ENCODE measurements around the gene PRKG1. TPM values are rescaled to one million over a fixed set of nuclear protein-coding genes. Genes with fewer than 3 reads are reported as not detected.

PRKG1 gene
- total and polyA plus RNA-seq, 7 donors, result 4.5 to 49.0 (median 31.7) TPM

DNA sequence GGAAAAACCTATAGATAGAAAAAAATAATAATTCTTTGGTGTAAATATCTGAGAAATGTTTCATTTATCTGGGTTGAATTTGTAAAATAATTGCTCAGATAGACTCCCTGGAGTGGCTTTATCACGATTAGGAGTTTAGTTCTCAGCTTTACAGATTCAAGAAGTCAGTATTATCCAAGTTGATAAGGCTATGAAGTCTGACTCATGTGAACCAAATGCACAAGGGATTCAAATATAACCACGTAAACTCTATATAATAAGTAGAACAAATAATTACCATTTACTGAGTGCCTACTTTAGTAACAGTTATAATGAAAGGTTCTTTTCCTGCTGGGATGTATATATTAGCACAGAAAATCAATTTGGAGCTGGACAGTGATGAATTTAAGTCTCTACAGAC, 290.4 kb downstream of the PRKG1 start:
- intact Hi-C loops (cut with DNase I), result loop anchor here in 1 of 2 donors (5.0 kb wide), 1 partner anchor 42 kb away; no protein-coding TSS in a partner anchor
- H3K4me3 ChIP-seq, result no peak overlapping the region
- WGBS, 3 donors, result 81 to 88% (median 82%) methylated on average over 2 of the region's 2 CpGs
- ATAC-seq (no peak), DNase-seq (no peak)
- H3K9me3 ChIP-seq, result no peaks in the 10 kb centered on the region
- TF ChIP-seq, protein P1, sequence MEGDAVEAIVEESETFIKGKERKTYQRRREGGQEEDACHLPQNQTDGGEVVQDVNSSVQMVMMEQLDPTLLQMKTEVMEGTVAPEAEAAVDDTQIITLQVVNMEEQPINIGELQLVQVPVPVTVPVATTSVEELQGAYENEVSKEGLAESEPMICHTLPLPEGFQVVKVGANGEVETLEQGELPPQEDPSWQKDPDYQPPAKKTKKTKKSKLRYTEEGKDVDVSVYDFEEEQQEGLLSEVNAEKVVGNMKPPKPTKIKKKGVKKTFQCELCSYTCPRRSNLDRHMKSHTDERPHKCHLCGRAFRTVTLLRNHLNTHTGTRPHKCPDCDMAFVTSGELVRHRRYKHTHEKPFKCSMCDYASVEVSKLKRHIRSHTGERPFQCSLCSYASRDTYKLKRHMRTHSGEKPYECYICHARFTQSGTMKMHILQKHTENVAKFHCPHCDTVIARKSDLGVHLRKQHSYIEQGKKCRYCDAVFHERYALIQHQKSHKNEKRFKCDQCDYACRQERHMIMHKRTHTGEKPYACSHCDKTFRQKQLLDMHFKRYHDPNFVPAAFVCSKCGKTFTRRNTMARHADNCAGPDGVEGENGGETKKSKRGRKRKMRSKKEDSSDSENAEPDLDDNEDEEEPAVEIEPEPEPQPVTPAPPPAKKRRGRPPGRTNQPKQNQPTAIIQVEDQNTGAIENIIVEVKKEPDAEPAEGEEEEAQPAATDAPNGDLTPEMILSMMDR (IDR thresholded peaks at IDR 0.05), result no peak
- no peaks in the 10 kb centered on the region for H3K27me3 ChIP-seq (ENCODE audit: insufficient read depth in 3 of 3, low read length in 2 of 3)
- peaks cover 18% of the 10 kb centered on the region for H3K4me1 ChIP-seq
- no peak overlapping the region for H3K27ac ChIP-seq
- H3K36me3 ChIP-seq (ENCODE audit: insufficient read depth in 1 of 2, low read depth in 1 of 2), result no peaks in the 10 kb centered on the region

DNA sequence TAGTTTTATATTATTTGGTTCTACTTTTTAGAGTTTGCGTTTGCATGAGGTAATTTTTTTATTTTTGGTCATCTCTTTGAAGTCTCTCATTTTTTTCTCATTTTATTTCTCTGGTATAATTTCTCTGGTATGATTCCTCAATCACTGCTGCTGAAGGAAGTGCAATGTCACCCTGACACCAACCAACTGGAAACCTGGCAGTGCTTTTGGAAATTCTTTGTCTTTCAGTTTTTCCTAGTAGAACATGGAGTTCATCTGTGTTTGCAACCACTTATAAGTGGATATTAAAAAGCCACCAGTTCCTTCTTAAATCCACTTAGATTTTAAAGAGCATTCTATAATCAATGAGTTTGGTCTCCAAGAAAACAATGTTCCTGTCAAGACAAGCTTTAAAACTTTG, 291.8 kb downstream of the PRKG1 start:
- Histone ChIP-seq H3K4me1 (peaks cover 22% of the 10 kb centered on the region), H3K4me3 (no peak overlapping the region), H3K9me3 (no peaks in the 10 kb centered on the region), H3K27ac (no peak overlapping the region), H3K36me3 (ENCODE audit: insufficient read depth in 1 of 2, low read depth in 1 of 2) (no peaks in the 10 kb centered on the region), H3K27me3 (ENCODE audit: insufficient read depth in 3 of 3, low read length in 2 of 3) (no peaks in the 10 kb centered on the region)
- intact Hi-C loops (cut with DNase I), result no loop called here
- DNase-seq (no peak), ATAC-seq (no peak)
- 70 to 81% (median 77%) methylated on average over 1 of the region's 1 CpG for WGBS, 3 donors
- TF ChIP-seq, protein P1 (IDR thresholded peaks at IDR 0.05), result no peak

DNA sequence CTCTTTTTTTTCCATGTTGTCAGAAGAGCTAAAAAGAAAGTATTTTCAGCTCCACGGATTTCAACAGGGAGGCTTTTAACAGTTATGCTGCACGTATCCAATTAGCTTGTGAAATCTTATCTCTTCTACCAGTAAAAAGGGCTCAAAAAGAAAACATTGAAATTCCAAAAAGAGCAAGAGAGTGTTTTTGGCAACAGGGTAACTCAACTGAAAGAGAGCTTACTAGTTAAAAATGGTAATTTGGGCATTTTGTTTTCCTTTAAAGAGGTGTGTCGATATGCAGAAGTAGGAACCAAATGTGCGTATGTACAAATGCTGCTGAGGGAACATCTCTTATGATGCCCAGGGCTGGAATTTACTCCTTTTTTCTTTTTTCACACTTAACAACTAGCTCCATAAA, 292.8 kb downstream of the PRKG1 start:
- TF ChIP-seq, protein P1 (IDR thresholded peaks at IDR 0.05), result no peak
- Histone ChIP-seq H3K4me3 (peak overlapping the region; percentile 39), H3K27me3 (ENCODE audit: insufficient read depth in 3 of 3, low read length in 2 of 3) (no peaks in the 10 kb centered on the region), H3K27ac (no peak overlapping the region), H3K9me3 (no peaks in the 10 kb centered on the region), H3K4me1 (peaks cover 22% of the 10 kb centered on the region), H3K36me3 (ENCODE audit: insufficient read depth in 1 of 2, low read depth in 1 of 2) (no peaks in the 10 kb centered on the region)
- ATAC-seq (no peak), DNase-seq (no peak)
- intact Hi-C loops (cut with DNase I), result no loop called here
- 49 to 64% (median 52%) methylated on average over 4 of the region's 4 CpGs for WGBS, 3 donors

DNA sequence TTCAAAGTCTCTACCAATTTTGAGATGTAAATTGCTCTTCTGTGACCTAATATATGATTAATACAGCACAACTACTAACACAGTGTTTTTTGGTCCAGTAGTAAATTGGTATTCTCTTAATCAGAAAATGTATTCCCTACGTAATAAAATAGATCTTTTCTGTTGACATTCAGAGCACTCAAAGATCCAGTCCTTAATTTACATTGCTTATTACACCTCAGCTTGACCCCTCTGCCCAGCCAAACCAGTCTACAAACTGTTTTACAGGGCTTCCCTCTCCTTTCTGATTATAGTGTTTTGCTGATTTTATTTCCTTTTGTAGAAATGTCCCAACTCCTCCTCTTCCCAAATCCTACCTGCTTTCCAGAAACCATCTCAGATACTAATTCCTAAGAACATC, 293.4 kb downstream of the PRKG1 start:
- WGBS, 3 donors, result 88 to 97% (median 92%) methylated on average over 1 of the region's 1 CpG
- H3K27ac ChIP-seq, result no peak overlapping the region
- ATAC-seq, result no peak

DNA sequence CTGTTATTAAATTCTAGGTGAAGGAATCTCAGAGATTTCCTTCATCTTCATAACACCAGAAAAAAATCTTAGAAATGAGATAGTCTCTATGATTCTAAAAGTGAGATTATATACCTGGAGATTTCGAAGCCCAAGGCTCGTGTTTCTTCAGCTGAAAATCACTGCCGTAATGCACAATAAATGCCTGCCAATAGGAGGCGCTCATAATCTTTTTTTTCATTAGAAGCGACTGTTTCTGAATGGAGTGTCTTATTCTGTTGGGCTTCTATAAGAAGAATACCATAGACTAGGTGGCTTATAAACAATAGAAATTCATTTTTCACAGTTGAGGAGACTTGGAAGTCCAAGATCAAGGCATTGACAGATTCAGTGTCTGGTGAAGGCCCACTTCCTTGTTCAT, 294.7 kb downstream of the PRKG1 start:
- H3K27me3 ChIP-seq (ENCODE audit: insufficient read depth in 3 of 3, low read length in 2 of 3), result no peaks in the 10 kb centered on the region
- no peak for DNase-seq
- no peaks in the 10 kb centered on the region for H3K9me3 ChIP-seq
- H3K4me3 ChIP-seq, result no peak overlapping the region
- H3K4me1 ChIP-seq, result peaks cover 22% of the 10 kb centered on the region
- 91 to 94% (median 93%) methylated on average over 5 of the region's 5 CpGs for WGBS, 3 donors
- TF ChIP-seq, protein P1 (IDR thresholded peaks at IDR 0.05), result no peak
- ATAC-seq, result no peak
- no peaks in the 10 kb centered on the region for H3K36me3 ChIP-seq (ENCODE audit: insufficient read depth in 1 of 2, low read depth in 1 of 2)
- H3K27ac ChIP-seq, result no peak overlapping the region
- intact Hi-C loops (cut with DNase I), result no loop called here

More for the DNA sequence above, 293.4 kb downstream of the PRKG1 start:
- Histone ChIP-seq H3K27me3 (ENCODE audit: insufficient read depth in 3 of 3, low read length in 2 of 3) (no peaks in the 10 kb centered on the region), H3K9me3 (no peaks in the 10 kb centered on the region), H3K4me1 (peaks cover 22% of the 10 kb centered on the region), H3K4me3 (no peak overlapping the region), H3K36me3 (ENCODE audit: insufficient read depth in 1 of 2, low read depth in 1 of 2) (no peaks in the 10 kb centered on the region)
- no peak for DNase-seq
- TF ChIP-seq, protein P1 (IDR thresholded peaks at IDR 0.05), result no peak
- intact Hi-C loops (cut with DNase I), result no loop called here
